Endometrial microvascular endothelial cells (primary cell): ENCODE results near the gene MRPS18A. TPM values are rescaled to one million over a fixed set of nuclear protein-coding genes. Genes with fewer than 3 reads are reported as not detected.
"Not testable (repeated sequence)": the region's sequence is repeated elsewhere in the genome, so short reads cannot be mapped to it uniquely, and the experiment has no call there.

Experiments used
- in situ Hi-C: cut with HindIII; loops from 2 replicates; pipeline ENCODE4 v1.10.0; 2017; ENCODE audit warnings: low sequenced_read_pairs, low pct_unique_long_range_greater_than_20kb; ENCODE audit errors: inconsistent ontology term
- total RNA-seq: library from RNA; depleted of rRNA; stranded (reverse); fragments of >200 nt; gene quantifications from one replicate; pipeline ENCODE4 v1.2.3, GENCODE V29; 2015; ENCODE audit errors: inconsistent ontology term

The MRPS18A gene
- total RNA-seq, 1 donor from 2014 or later: 32.7 TPM

GRCh38 chr6:43676962-43677606, 10.5 kb downstream of the MRPS18A start:
- in situ Hi-C loops: no loop called here

GRCh38 chr6:43674921-43675320, 12.7 kb downstream of the MRPS18A start:
- in situ Hi-C loops: no loop called here

- in situ Hi-C loops: no loop called here
Observed at GRCh38 chr6:43674291-43674690, 13.3 kb downstream of the MRPS18A start.

GRCh38 chr6:43673444-43674084, 14.0 kb downstream of the MRPS18A start:
- in situ Hi-C loops: no loop called here

GRCh38 chr6:43671801-43672690, 15.5 kb downstream of the MRPS18A start:
- in situ Hi-C loops: no loop called here

- in situ Hi-C loops: no loop called here
Observed at GRCh38 chr6:43671011-43671800, 16.4 kb downstream of the MRPS18A start.

GRCh38 chr6:43670623-43670986, 17.0 kb downstream of the MRPS18A start:
- in situ Hi-C loops: no loop called here

GRCh38 chr6:43669922-43670622, 17.5 kb downstream of the MRPS18A start:
- in situ Hi-C loops: no loop called here

GRCh38 chr6:43669050-43669921, 18.3 kb downstream of the MRPS18A start:
- in situ Hi-C loops: no loop called here

GRCh38 chr6:43668151-43669028, 19.2 kb downstream of the MRPS18A start:
- in situ Hi-C loops: no loop called here

- in situ Hi-C loops: no loop called here
Observed at GRCh38 chr6:43667245-43668150, 20.1 kb downstream of the MRPS18A start.

- in situ Hi-C loops: no loop called here
Observed at GRCh38 chr6:43666196-43666920, 21.2 kb downstream of the MRPS18A start.

- in situ Hi-C loops: no loop called here
Observed at GRCh38 chr6:43665376-43665775, 22.2 kb downstream of the MRPS18A start.

GRCh38 chr6:43662948-43663347, 24.6 kb downstream of the MRPS18A start:
- in situ Hi-C loops: not testable (repeated sequence)

- in situ Hi-C loops: no loop called here
Observed at GRCh38 chr6:43658161-43658560, 29.4 kb downstream of the MRPS18A start.
